Left cardiac atrium (tissue), 4 donors: Measurements from ENCODE around the gene BCAS4. TPM values are rescaled to one million over a fixed set of nuclear protein-coding genes. Genes with fewer than 3 reads are reported as not detected.
"Not testable (repeated sequence)": the region's sequence is repeated elsewhere in the genome, so short reads cannot be mapped to it uniquely, and the experiment has no call there.

Experiments
- ATAC-seq, 2 donors: fragments of 200-7000 bp; cut with Tn5 transposase; one replicate each; pipeline ENCODE4 v1.9.1; 2020; ENCODE audit warnings: mild to moderate bottlenecking in 2 of 2, moderate library complexity in 2 of 2
- DNase-seq: peaks from one replicate; pipeline ENCODE4 v3.0.0-alpha.2; 2020
- intact Hi-C, 2 donors: fragments of 100-400 bp; cut with DNase I; formaldehyde crosslinking; loops; one replicate each; pipeline versions ENCODE4 v1.14.1 to v1.15.1; 2022 to 2023
- total RNA-seq, 2 donors: library from RNA; stranded (reverse); fragmentation: NEBNext Ultra II Directional; extraction: Animal tissue kit (Norgen Biotek cat#: 25700); gene quantifications; one replicate each; pipeline ENCODE4 v1.2.1, GENCODE V29; 2021
- donor health status: DM: no; HTN: yes; CAD: no.
- donor health status: DM: no; HTN: yes; CAD: no; lungs with severe emphysema.
- donor health status: DM: yes; HTN: yes; CAD: no.
- donor health status: Dilated cardiomyopathy.

BCAS4 gene
- total RNA-seq, 2 donors from 2014 or later = 1.2 to 3.3 TPM

DNA sequence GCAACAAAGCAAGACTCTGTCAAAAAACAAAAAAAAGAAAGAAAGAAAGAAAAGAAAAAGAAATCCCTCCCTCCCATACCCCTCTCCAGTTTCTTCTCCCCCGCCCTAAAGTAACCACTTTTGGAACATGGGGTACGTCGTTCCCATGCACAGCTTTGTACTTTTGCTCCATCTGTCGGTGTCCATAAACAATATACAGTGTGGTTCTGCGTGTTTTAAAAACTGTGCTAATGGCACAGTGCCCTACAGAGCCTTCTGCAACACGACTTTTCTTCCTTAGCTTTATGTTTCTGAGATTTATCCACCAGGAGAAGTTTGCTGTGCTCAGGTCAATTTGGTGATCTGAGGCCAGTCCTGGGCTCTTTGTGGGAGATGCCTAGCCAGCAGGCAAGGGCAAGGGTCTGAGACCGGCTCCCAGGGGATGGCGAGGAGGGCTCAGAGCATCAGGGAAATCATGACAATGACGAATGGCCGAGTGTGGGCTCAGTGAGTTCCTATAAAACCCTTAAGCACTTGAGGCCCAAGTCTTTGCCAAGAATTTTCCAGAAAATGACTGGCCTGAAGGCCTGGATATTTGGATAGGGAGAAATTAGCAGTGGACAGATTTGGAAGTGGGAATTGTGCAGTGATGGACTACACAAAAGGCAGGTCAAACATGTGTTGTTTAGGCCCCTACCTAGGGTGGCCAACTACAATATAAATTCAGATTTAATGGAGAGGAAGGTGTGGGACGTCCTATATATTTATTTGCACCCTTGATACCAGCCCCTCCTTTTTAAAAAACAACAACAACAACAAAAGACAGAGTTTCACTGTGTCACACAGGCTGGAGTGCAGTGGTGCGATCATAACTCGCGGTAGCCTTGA, 1.9 kb upstream of the BCAS4 start:
- intact Hi-C loops = loop anchor here (10.0 kb wide), 2 partner anchors 122 to 512 kb away; no protein-coding TSS in a partner anchor
- no peak for ATAC-seq
- DNase-seq = no peak

DNA sequence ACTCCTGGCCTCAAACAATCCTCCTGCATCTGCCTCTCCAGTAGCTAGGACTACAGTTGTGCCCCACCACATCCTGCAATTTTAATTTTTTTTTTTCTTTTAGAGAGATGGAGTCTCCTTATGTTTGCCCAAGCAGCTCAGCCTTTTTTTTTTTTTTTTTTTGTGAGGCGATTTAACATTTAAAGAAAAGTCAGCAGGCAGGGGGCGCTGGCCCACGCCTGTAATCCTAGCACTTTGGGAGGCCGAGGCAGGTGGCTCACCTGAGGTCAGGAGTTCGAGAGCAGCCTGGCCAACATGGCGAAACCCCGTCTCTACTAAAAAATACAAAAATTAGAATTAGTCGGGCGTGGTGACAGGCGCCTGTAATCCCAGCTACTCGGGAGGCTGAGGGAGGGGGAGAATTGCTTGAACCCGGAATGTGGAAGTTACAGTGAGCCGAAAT, 1.3 kb upstream of the BCAS4 start:
- intact Hi-C loops = loop anchor here (2.0 to 10.0 kb wide), 3 partner anchors 121 to 511 kb away; no protein-coding TSS in a partner anchor
- DNase-seq = peak; percentile 31

DNA sequence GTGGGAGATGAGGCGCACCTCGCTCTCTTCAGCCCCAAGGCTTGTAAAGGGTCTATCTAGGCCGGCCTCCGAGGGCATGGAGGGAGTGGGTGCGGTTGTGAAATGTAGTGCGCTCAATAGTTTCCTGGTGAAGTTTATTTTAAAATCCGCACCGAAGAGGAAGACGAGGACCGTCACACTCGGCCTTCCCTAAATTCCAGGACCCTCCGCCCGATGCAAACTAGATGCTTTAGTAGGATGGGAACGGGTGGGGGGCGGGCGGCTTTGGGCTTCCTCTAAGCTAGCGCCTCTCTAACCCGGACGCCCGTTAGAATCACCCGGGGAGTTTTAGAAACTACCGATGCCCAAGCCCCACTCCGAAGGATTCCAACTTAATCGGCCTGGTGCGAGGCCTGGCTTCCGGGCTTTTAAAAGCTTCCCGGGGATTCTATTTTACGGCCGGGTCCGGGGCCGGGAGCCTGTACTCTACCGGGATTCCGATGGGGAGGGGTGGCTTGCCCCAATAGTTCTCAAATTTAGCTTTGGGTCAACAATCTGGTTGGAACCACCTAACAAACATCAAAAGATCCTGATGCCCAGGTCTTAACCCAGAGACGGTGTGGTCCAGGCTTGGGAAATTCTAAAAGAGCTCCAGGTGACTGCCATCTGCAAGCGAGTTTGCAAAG, 548 bp upstream of the BCAS4 start:
- peak in 1 of 2 donors; percentile 1 for ATAC-seq

More for the DNA sequence above, 1.3 kb upstream of the BCAS4 start:
- not testable (repeated sequence) for ATAC-seq

DNA sequence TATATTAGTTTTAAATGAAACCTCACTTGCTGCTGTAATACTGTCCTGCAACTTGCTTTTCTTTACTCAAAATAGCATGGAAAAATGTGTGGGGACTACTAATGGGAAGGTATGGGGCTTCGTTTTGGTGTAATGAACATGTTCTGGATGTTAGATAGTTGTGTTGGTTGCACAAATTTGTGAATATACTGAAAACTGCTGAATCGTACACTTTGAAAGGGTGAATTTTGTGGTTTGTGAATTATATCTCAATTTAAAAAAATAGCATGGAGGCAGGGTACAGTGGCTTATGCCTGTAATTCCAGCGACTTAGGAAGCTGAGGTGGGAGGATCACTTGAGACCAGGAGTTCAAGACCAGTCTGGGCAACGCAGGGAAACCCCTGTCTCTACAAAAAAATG, 2.3 kb downstream of the BCAS4 start:
- intact Hi-C loops = loop anchor here (10.0 kb wide), 2 partner anchors 118 to 508 kb away; no protein-coding TSS in a partner anchor
- no peak for ATAC-seq
- DNase-seq = no peak

More for the DNA sequence above, 548 bp upstream of the BCAS4 start:
- DNase-seq = peak; percentile 25
- intact Hi-C loops = loop anchor here (2.0 to 10.0 kb wide), 3 partner anchors 120 to 510 kb away; no protein-coding TSS in a partner anchor

DNA sequence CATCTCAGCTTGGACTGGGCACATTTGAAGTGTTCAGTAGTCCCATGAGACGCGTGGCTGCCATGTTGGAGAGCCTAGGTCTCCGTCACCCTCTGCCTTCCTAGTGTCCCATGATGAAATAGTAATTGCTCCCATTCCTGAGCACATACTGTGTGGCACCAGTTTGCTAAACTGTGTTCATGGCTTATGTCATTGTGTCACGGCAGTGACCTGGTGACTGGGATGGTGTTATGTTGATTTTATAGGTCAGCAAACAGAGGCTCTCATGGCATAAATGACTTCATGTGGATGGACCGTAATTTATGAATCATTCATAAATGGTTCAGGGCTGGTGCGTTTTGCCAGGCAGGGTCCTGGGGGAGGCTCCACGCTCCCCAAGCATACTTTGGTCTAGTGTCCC, 3.8 kb downstream of the BCAS4 start:
- intact Hi-C loops = loop anchor here (10.0 kb wide), 2 partner anchors 116 to 506 kb away; no protein-coding TSS in a partner anchor
- no peak for DNase-seq
- ATAC-seq = no peak

DNA sequence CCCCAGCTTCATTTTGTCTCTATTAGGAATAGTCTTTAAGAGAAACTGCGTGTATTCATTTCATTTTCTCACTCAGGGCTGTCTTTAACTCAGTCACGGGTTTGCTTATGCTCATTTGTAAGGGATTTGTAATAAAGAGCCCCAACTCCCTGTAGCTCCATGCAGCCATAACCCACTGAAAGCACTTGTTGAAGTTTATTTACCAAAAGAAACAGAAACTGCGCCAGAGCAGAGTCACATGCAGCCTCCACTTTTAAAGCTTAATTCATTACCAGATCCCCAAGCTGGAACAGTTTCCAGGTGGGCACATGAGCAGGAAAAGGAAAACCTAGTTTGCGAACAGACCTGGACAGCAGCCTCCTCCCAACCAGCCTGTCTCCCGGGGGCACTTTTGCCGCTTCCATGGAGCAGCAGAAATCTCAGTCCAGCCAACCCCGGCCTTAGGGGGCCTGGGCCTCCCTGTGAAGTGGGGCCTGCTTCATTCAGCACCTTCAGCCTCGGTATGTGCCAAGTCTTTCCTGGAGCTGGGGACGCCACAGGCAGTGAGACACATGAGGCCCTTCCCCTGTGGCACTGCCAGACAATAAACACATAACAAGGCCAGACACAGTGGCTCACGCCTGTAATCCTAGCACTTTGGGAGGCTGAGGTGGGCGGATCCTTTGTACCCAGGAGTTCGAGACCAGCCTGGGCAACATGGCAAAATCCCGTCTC, 4.5 kb downstream of the BCAS4 start:
- intact Hi-C loops = loop anchor here (10.0 kb wide), 2 partner anchors 115 to 505 kb away; no protein-coding TSS in a partner anchor
- DNase-seq (no peak), ATAC-seq (no peak)

DNA sequence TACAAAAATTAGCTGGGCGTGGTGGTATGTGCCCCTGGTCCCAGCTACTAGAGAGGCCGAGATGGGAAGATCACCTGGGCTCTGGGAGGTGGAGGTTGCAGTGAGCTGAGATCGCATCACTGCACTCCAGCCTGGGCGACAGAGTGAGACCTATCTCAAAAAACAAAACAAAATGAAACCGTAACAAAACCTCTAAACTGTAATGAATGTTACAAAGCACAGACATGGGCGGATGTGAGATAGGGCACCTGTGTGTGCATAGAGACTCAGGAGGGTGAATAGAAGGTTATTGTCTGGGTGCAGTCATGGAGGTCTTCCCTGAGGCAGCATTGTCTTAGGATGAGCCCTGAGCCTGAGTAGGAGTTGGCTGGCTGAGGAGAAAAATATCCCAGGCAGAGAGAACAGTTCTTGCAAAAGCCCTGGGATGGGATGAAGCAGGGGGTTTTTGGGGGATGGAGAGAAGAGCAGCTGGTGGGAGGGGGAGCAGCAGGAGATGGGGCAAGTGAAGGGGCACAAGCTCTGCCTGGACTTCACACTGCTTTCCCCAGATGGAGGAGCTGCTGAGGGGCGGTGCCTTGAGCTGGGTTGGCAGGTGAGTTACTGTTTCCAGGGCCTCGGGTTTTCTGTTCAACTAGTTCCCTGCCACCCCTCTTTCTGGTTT, 5.2 kb downstream of the BCAS4 start:
- no peak for DNase-seq
- ATAC-seq = no peak
- intact Hi-C loops = loop anchor here (10.0 kb wide), 2 partner anchors 115 to 505 kb away; no protein-coding TSS in a partner anchor

DNA sequence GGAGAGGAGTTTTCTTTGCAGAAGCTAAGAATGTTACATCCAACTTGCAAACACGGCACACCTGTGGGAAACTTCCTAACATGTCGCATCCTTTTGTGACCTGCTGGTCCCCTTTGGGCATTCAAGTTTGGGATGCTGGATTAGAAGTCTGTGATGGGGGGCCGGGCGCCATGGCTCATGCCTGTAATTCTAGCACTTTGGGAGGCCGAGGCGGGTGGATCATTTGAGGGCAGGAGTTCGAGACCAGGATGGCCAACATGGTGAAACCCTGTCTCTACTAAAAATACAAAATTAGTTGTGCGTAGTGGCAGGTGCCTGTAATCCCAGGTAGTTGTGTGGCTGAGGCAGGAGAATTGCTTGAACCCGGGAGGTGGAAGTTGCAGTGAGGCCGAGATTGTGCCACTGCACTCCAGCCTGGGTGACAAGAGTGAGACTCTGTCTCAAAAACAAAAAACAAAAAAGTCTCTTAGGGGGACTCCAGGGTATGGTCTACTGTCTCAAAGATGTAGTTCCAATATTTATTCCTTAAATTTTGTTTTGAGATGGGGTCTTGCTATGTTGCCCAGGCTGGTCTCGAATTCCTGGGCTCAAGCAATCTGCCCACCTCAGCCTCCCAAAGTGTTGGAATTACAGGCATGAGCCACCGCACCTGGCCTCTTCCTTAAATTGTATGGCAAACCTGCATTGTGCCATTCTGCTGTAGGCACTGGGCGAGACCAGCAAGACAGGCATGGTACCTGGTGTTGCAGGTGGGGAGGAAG, 6.3 kb downstream of the BCAS4 start:
- intact Hi-C loops, DNase-seq, ATAC-seq: not testable (repeated sequence)

DNA sequence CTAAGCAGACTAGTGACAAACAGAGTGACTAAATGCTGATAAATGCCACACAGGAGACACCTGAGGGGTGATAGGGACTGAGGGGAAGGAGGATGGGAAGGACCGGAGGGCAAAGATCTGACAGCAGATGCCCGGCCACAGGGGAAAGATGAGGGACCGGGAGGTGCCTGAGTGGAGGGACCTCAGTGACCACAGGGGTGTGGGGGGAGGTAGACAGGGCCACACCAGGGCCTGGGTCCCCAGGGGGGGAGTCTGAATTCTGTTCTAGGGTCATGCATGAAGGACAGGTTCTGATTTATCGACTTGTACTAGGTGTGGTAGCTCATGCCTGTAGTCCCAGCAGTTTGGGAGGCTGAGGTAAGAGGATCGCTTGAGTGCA, 6.9 kb downstream of the BCAS4 start:
- intact Hi-C loops = no loop called here
- no peak for ATAC-seq
- no peak for DNase-seq

DNA sequence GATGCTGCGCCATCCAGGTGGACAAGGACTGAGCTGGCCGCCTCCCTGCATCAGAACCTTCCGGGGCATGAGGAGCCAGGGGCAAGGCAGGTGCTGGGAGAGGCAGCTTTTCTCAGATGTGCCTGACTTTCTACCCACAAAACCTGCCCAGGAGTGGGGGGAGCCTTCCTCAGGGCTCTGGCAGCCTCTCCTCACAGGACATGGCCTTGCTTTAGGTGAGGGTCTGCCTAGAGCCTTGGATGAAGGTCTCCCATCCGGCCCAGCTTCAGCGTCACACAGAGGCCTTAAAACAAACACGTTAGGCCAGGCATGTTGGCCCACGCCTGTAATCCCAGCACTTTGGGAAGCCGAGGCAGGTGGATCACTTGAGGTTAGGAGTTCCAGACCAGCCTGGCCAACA, 7.4 kb downstream of the BCAS4 start:
- ATAC-seq (no peak), DNase-seq (no peak)
- intact Hi-C loops = no loop called here

DNA sequence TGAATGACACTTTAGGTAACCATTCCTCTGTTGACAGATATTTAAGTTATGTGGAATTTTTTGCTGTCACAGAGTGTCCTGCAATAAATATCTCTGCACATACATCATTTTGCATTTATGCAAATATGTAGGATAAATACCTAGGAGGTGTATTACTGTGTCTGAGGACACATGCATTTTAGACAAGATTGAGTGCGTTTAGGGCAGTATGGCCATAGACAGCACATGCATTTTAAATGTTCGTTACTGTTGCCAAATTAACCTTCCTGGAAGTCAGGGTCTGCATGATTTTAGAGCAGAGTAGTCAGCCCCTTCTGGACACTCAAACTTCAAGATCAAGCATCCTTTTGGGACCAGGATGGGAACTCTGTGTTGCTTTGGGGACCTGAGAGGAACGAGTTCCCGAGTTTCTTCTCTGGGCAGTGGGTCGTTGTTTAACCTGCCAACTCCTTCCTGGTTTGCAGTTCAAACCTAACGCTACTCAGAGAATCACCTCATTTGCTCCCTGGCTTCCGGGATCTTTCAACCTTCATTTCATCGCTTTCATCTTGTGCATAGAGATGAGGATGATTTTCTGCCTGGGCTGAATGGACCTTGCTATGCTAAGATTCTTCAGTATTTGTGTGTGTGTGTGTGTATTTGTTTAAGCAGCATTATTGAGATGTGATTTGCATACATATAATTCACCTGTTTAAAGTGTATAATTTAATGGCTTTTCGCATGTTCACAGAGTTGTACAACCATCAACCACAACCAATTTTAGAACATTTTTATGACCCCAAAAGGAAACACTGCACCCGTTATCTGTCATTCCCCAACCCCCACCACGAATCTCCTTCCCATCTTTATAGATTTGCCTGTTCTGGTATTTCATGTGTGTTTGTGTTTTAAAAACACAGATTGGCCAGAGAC, 9.8 kb downstream of the BCAS4 start:
- intact Hi-C loops = no loop called here
- no peak for ATAC-seq
- no peak for DNase-seq

DNA sequence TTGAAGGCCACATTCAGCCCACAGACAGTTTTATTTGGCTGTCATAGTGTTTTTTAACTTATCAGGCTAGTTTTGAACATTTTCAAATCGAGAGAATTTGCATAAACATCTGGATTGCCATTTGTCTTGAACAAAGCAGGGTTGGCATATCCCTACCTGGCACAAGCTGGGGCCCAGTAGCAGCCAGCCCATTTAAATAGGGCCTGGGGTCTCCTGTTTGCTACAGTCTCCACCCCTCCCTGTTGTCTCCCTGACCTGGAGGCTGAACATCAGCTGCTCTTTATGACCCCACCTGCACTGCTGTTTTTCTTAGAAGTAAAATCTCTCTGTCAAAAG, 10.5 kb downstream of the BCAS4 start:
- intact Hi-C loops = no loop called here
- no peak for ATAC-seq
- DNase-seq = no peak

DNA sequence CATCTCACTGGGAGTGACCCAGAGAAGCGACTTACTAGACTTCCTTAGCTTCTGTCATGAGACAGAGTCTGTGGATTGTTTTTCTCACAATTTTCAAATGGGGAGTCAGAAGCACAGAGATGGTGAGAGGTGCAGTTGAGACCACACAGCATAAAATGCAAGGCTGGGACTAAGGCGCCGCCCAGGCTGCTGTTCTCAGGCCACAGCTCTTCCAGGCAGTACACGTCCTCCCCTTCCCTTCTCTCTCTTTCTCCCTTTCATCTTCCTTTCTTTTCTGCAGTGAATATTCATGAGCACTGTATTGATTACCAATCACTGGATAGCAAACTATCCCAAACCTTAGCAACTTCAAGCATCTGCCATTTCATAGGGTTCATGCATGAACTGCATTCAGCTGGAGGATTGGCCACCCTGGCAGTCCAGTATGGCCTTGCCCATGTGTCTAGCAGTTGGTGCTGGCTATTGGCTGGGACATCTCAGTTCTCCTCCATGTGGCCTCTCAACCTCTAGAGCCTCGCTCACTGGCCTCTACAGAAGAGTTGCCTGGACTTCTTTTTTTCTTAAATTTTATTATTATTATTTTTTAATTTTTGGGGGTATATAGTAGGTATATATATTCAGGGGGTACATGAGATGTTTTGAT, 11.4 kb downstream of the BCAS4 start:
- DNase-seq (no peak), ATAC-seq (no peak)
- intact Hi-C loops = no loop called here

DNA sequence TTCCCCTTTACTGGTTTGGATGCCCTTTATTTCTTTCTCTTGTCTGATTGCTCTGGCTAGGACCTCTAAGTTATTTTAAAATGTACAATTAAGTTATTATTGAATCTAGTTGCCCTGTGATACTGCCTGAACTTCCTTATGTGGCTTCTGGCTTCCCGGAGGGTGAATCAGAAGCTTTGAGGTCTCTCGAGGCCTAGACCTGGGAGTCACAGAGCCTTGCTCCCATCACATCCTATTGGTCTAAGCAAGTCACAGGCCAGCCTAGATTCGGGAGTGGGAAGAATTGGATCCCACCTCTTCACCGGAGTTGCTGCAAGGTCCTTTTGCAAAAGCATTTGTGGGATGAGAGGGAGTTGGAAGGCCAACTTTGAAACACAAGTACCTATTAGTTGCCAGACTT, 15.2 kb downstream of the BCAS4 start:
- no peak for DNase-seq
- ATAC-seq = no peak
- intact Hi-C loops = loop anchor here (10.0 kb wide), 2 partner anchors 115 to 145 kb away; partner anchors contain the start of genes DPM1 (in 1 of the 2) and MOCS3 (in 1 of the 2)

DNA sequence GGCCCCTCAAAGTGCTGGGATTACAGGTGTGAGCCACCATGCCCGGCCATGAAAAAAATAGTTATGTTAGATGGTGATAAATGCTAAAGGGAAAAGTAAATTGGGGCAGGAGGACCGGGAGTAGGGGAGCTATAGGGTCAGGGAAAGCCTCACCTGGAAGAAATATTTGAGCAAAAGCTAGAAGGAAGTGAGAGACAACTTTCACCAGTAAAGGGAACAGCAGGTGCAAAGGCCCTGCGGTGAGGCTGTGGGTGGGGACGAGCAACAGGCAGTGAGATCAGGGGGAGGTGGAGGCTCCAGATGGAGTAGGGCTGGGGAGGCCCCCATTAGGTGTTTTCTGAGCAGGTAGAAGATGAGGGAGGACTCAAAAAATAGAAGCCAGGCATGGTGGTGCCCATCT, 16.0 kb downstream of the BCAS4 start:
- no peak for DNase-seq
- no peak for ATAC-seq
- intact Hi-C loops = loop anchor here (10.0 kb wide), 2 partner anchors 114 to 144 kb away; partner anchors contain the start of genes DPM1 (in 1 of the 2) and MOCS3 (in 1 of the 2)

DNA sequence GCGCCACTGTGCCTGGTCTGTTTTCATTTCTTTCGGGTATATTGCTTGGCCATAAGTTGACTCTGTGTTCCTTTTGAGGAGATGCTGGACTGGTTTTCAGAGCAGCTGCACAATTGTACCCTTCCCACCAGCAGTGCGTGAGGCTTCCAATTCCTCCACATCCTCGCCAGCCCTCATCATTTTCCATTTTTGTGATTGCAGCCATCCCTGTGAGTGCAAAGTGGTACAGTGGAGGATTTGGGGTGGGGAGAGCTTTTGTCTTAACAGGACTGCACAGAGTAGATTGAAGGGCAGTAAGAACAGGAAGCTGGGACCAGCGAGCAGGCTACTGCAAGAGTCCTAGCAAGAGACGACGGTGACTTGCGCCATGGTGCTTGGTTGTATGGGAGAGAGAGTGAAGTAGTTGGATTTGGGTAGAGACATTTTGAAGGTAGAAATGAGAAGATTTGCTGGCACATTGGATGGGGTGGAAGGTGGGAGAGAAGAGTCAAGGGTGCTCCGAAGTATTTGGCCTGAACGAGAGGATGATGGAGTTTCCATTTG, 18.3 kb downstream of the BCAS4 start:
- ATAC-seq (no peak), DNase-seq (no peak)
- intact Hi-C loops = loop anchor here (10.0 kb wide), 2 partner anchors 112 to 142 kb away; partner anchors contain the start of genes DPM1 (in 1 of the 2) and MOCS3 (in 1 of the 2)
